ENCODE results near the gene MRPL14.
"Not testable (repeated sequence)": the region's sequence is repeated elsewhere in the genome, so short reads cannot be mapped to it uniquely, and the experiment has no call there.

The MRPL14 gene

GRCh38 chr6:44093750-44094402 lies 33.4 kb downstream of the MRPL14 start:
- H3K4me3 ChIP-seq (replicated peaks; ENCODE audit: insufficient read depth, low read length) = no peak overlapping the region
- H3K27ac ChIP-seq (replicated peaks) = no peak overlapping the region
- no peak for DNase-seq (ENCODE audit: low read depth in 1 of 2, low spot score in 1 of 2)
- H3K27me3 ChIP-seq (ENCODE audit: insufficient read depth, poor library complexity, severe bottlenecking) = no peaks in the 10 kb centered on the region
- no peak for TF ChIP-seq CTCF (IDR thresholded peaks at IDR 0.05; ENCODE audit: insufficient read depth, low read length)
- TF ChIP-seq POLR2AphosphoS5 (IDR thresholded peaks at IDR 0.05; ENCODE audit: low read depth) = no peak

GRCh38 chr6:44093066-44093465 lies 34.2 kb downstream of the MRPL14 start:
- no peaks in the 10 kb centered on the region for H3K27me3 ChIP-seq (ENCODE audit: insufficient read depth, poor library complexity, severe bottlenecking)
- TF ChIP-seq SPI1 (IDR thresholded peaks at IDR 0.05; ENCODE audit: borderline replicate concordance, low read depth) = no peak
- TF ChIP-seq GABPA (IDR thresholded peaks at IDR 0.05; ENCODE audit: low read depth) = no peak
- no peak for TF ChIP-seq CTCF (IDR thresholded peaks at IDR 0.05; ENCODE audit: insufficient read depth, low read length)
- no peak for TF ChIP-seq REST (IDR thresholded peaks at IDR 0.05; ENCODE audit: insufficient replicate concordance, low read depth)
- no peak for TF ChIP-seq POLR2AphosphoS5 (IDR thresholded peaks at IDR 0.05; ENCODE audit: low read depth)
- no peak overlapping the region for H3K27ac ChIP-seq (replicated peaks)
- DNase-seq (ENCODE audit: low read depth in 1 of 2, low spot score in 1 of 2) = no peak
- no peak overlapping the region for H3K4me3 ChIP-seq (replicated peaks; ENCODE audit: insufficient read depth, low read length)

GRCh38 chr6:44091981-44092884 lies 35.0 kb downstream of the MRPL14 start:
- TF ChIP-seq CTCF (IDR thresholded peaks at IDR 0.05; ENCODE audit: insufficient read depth, low read length) (no peak), GABPA (IDR thresholded peaks at IDR 0.05; ENCODE audit: low read depth) (no peak), POLR2AphosphoS5 (IDR thresholded peaks at IDR 0.05; ENCODE audit: low read depth) (no peak), SPI1 (IDR thresholded peaks at IDR 0.05; ENCODE audit: borderline replicate concordance, low read depth) (no peak), REST (IDR thresholded peaks at IDR 0.05; ENCODE audit: insufficient replicate concordance, low read depth) (no peak)
- Histone ChIP-seq H3K27ac (replicated peaks) (no peak overlapping the region), H3K4me3 (replicated peaks; ENCODE audit: insufficient read depth, low read length) (no peak overlapping the region)

GRCh38 chr6:44091356-44091755 lies 35.9 kb downstream of the MRPL14 start:
- not testable (repeated sequence) for H3K27ac ChIP-seq (replicated peaks); DNase-seq (ENCODE audit: low read depth in 1 of 2, low spot score in 1 of 2); H3K27me3 ChIP-seq (ENCODE audit: insufficient read depth, poor library complexity, severe bottlenecking); H3K4me3 ChIP-seq (replicated peaks; ENCODE audit: insufficient read depth, low read length)

More at GRCh38 chr6:44091981-44092884, 35.0 kb downstream of the MRPL14 start:
- DNase-seq (ENCODE audit: low read depth in 1 of 2, low spot score in 1 of 2) = no peak
- no peaks in the 10 kb centered on the region for H3K27me3 ChIP-seq (ENCODE audit: insufficient read depth, poor library complexity, severe bottlenecking)

All from HL-60 (cell line).